DND-41 (cell line): ENCODE results near the gene NFE2L1.

ENCODE experiments used
- ATAC-seq: fragments of 200-7000 bp; cut with Tn5 transposase; 3 replicates; pipeline ENCODE4 v1.9.1; 2021; ENCODE audit warnings: low read depth; ENCODE audit not compliant: insufficient read depth
- DNase-seq: peaks from one replicate; pipeline ENCODE4 v3.0.0-alpha.2; 2020
- H2AFZ ChIP-seq: 2 replicates; pipeline ENCODE4 v1.6.0; 2012; ENCODE audit warnings: low read depth, low read length
- H3K27ac ChIP-seq: 2 replicates; pipeline ENCODE4 v1.5.1; 2012; ENCODE audit warnings: low read length, inconsistent platforms
- H3K27me3 ChIP-seq: fragments of 200-600 bp; sonication (generic); 2 replicates; pipeline ENCODE4 v1.6.0; 2012; ENCODE audit warnings: low read length, mild to moderate bottlenecking, inconsistent platforms; ENCODE audit not compliant: insufficient read depth, poor library complexity
- H3K36me3 ChIP-seq: 2 replicates; pipeline ENCODE4 v1.5.1; 2012; ENCODE audit warnings: low read length, inconsistent platforms; ENCODE audit not compliant: insufficient read depth
- H3K4me1 ChIP-seq: 2 replicates; pipeline ENCODE4 v1.5.1; 2012; ENCODE audit warnings: mild to moderate bottlenecking, low read length; ENCODE audit not compliant: insufficient read depth
- H3K4me2 ChIP-seq: 2 replicates; pipeline ENCODE4 v1.6.0; 2012; ENCODE audit warnings: mild to moderate bottlenecking, moderate library complexity, low read length, inconsistent platforms; ENCODE audit not compliant: insufficient read depth
- H3K4me3 ChIP-seq, 2 experiments: fragments of 200-600 bp in 1 of 2; shearing (Covaris generic) in 1 of 2; 2 replicates each; pipeline ENCODE4 v1.5.1; 2012 to 2016; ENCODE audit warnings: inconsistent platforms in 2 of 2, low read length in 2 of 2, mild to moderate bottlenecking in 2 of 2, low read depth in 1 of 2, moderate library complexity in 1 of 2
- H3K79me2 ChIP-seq: 2 replicates; pipeline ENCODE4 v1.6.0; 2012; ENCODE audit warnings: low read length, inconsistent platforms; ENCODE audit not compliant: insufficient read depth
- H3K9ac ChIP-seq: 2 replicates; pipeline ENCODE4 v1.6.0; 2012; ENCODE audit warnings: low read depth, mild to moderate bottlenecking, inconsistent platforms, low read length, moderate library complexity
- H3K9me3 ChIP-seq: 2 replicates; pipeline ENCODE4 v1.5.1; 2012; ENCODE audit warnings: low read length, moderate library complexity, mild to moderate bottlenecking, inconsistent platforms; ENCODE audit not compliant: insufficient read depth, severe bottlenecking
- H4K20me1 ChIP-seq: 2 replicates; pipeline ENCODE4 v1.6.0; 2012; ENCODE audit warnings: low read length; ENCODE audit not compliant: insufficient read depth
- EZH2 ChIP-seq: IDR thresholded peaks from 3 replicates; pipeline ENCODE4 v1.6.1; 2012; ENCODE audit warnings: borderline replicate concordance, low read depth, mild to moderate bottlenecking, moderate library complexity, low read length, inconsistent platforms; ENCODE audit not compliant: severe bottlenecking
- TF ChIP-seq, protein P1 (sequence below): IDR thresholded peaks from 2 replicates; pipeline ENCODE4 v1.5.1; 2012; ENCODE audit warnings: borderline replicate concordance, low read length, moderate library complexity, mild to moderate bottlenecking; ENCODE audit not compliant: poor library complexity, severe bottlenecking; ENCODE audit errors: extremely low read depth

The NFE2L1 gene

DNA sequence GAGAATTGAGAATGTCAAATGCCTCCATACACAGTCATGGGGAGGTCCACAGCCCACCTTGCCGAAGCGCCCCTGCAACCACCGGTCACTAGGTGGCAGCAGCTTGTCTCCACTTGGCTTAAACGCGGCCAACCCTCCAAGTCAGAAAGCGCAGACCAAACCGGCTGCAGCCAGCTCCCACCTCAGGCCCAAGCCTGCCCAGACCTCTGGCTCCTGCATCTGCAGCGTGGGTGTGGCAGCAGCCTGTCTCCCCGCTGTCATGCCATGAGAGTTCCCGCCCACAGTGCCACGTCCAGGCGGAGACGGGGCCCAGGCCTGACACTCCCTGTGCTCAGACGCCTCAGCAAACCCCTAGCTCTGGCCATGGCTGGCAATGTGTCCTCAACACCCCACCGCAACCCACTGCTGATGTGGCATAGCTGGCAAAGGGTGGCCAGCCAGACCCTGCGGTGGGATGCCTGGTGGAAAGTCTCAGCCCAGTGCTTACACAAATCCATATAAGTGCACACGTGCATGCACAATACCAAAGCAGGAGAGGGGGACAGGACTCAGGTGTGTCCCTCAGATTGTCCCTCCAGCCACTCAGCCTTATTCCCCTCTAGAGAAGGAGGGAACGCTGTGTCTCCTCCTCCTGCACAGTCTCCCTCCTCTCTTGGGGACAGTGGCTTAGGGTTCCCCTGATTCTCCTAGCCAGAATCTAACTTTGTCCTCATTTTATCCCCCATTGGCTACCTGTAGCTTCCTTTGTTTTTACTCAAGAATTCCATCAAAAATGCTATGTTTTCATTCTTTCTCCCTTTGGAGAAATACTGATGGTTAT is 21.4 kb upstream of the NFE2L1 start:
- peaks cover 34% of the 10 kb centered on the region for H3K27me3 ChIP-seq
- DNase-seq (peak; percentile 78), ATAC-seq (peak; percentile 48)
- no peak overlapping the region for H3K4me3 ChIP-seq
- peaks cover 30% of the 10 kb centered on the region for H3K4me1 ChIP-seq
- H3K9ac ChIP-seq = no peak overlapping the region
- H2AFZ ChIP-seq = no peak overlapping the region
- H3K79me2 ChIP-seq = no peaks in the 10 kb centered on the region
- peaks cover 10% of the 10 kb centered on the region for H4K20me1 ChIP-seq
- TF ChIP-seq, protein P1, sequence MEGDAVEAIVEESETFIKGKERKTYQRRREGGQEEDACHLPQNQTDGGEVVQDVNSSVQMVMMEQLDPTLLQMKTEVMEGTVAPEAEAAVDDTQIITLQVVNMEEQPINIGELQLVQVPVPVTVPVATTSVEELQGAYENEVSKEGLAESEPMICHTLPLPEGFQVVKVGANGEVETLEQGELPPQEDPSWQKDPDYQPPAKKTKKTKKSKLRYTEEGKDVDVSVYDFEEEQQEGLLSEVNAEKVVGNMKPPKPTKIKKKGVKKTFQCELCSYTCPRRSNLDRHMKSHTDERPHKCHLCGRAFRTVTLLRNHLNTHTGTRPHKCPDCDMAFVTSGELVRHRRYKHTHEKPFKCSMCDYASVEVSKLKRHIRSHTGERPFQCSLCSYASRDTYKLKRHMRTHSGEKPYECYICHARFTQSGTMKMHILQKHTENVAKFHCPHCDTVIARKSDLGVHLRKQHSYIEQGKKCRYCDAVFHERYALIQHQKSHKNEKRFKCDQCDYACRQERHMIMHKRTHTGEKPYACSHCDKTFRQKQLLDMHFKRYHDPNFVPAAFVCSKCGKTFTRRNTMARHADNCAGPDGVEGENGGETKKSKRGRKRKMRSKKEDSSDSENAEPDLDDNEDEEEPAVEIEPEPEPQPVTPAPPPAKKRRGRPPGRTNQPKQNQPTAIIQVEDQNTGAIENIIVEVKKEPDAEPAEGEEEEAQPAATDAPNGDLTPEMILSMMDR = peak; percentile 92
- no peak for TF ChIP-seq EZH2
- H3K4me2 ChIP-seq = no peak overlapping the region
- no peaks in the 10 kb centered on the region for H3K36me3 ChIP-seq
- H3K9me3 ChIP-seq = no peaks in the 10 kb centered on the region
- no peak overlapping the region for H3K27ac ChIP-seq

DNA sequence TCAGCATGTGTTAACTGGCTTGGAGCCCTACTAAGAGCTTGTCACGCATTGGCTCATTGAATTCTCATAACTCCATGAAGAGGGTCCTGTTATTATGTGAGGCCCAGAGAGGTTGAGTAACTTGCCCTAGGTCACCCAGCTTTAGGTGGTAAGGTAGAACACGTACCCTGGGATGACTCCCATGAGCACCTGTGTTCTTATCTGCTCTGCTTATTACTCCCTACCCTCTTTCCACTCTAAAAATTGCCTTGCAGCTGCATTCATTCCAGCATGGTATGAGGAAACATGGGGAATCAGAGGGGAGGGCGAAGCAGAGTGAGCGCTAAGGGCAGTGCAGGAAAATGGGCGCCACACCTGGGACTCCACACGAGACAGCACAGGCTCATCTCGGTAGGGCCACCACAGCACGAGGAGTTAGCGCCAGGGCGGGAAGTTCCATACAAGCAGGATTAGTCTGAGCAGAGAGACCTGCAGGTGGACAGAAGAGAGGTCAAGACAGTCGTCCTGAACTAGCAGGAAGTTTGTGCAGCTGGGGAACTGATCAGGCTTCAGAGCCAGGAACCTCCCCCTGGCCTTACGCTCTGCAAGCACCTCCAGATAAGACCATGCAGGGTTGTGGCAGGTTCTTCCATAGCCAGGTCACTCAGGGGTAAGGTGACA is 20.7 kb upstream of the NFE2L1 start:
- H3K9me3 ChIP-seq = no peaks in the 10 kb centered on the region
- no peak for TF ChIP-seq EZH2
- TF ChIP-seq, protein P1 = no peak
- no peak overlapping the region for H3K4me2 ChIP-seq
- peaks cover 38% of the 10 kb centered on the region for H3K27me3 ChIP-seq
- no peaks in the 10 kb centered on the region for H3K79me2 ChIP-seq
- H3K4me1 ChIP-seq = peaks cover 30% of the 10 kb centered on the region
- no peaks in the 10 kb centered on the region for H3K36me3 ChIP-seq
- peaks cover 10% of the 10 kb centered on the region for H4K20me1 ChIP-seq
- ATAC-seq (no peak), DNase-seq (no peak)
- no peak overlapping the region for H2AFZ ChIP-seq
- no peak overlapping the region for H3K9ac ChIP-seq
- H3K4me3 ChIP-seq = no peak overlapping the region
- H3K27ac ChIP-seq = no peak overlapping the region

DNA sequence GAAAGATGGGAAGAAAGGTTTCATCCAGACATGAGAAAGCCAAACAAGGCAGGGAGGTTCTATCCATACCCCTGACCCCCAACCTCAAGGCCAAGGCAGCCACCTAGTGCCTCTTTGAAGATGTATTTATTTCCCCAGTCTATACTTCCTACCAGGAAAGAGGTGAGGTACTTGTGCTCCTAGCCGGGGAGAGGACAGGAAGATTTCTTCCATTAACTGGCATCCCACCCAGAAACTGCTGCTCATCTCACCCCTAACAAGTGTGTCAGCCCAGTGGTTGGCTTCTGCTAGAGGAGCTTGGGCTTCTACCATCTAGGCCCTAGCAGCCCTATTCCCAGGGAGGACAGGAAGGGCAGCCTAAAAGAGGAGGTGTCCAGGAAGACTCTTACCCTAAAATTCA is 19.4 kb upstream of the NFE2L1 start:
- Histone ChIP-seq H3K4me2 (no peak overlapping the region), H3K27me3 (peaks cover 40% of the 10 kb centered on the region), H3K36me3 (no peaks in the 10 kb centered on the region), H3K4me1 (peaks cover 28% of the 10 kb centered on the region), H3K9me3 (no peaks in the 10 kb centered on the region), H3K79me2 (no peaks in the 10 kb centered on the region), H3K4me3 (no peak overlapping the region), H3K27ac (no peak overlapping the region), H2AFZ (no peak overlapping the region), H3K9ac (no peak overlapping the region), H4K20me1 (peaks cover 10% of the 10 kb centered on the region)
- TF ChIP-seq EZH2 = no peak
- TF ChIP-seq, protein P1 = no peak
- ATAC-seq = no peak
- DNase-seq = no peak
